GM12892 (cell line): ENCODE data around the gene LARGE1.

ENCODE experiments used
- POLR2A ChIP-seq: IDR thresholded peaks from 2 replicates; pipeline ENCODE4 v1.6.1; 2011; ENCODE audit warnings: low read depth, low read length, control low read depth
- POLR2AphosphoS5 ChIP-seq: IDR thresholded peaks from 2 replicates; pipeline ENCODE4 v1.6.1; 2011; ENCODE audit warnings: low read depth, low read length, control low read depth
- TAF1 ChIP-seq: IDR thresholded peaks from 2 replicates; pipeline ENCODE4 v1.6.1; 2011; ENCODE audit warnings: low read depth, mild to moderate bottlenecking, control low read depth, low read length, borderline replicate concordance

- TF ChIP-seq TAF1, result no peak
- no peak for TF ChIP-seq POLR2AphosphoS5
- TF ChIP-seq POLR2A, result no peak
These were observed 461.1 kb downstream of the LARGE1 start for GRCh38 chr22:33459137-33459536.
